GM18907 (cell line): ENCODE measurements around the gene AANAT.

ENCODE experiments used
- ATAC-seq: cut with Tn5 transposase; IDR thresholded peaks from one replicate; pipeline ENCODE4 v1.9.1; 2021; ENCODE audit warnings: mild to moderate bottlenecking, moderate library complexity; ENCODE audit not compliant: unreplicated experiment

The AANAT gene

DNA sequence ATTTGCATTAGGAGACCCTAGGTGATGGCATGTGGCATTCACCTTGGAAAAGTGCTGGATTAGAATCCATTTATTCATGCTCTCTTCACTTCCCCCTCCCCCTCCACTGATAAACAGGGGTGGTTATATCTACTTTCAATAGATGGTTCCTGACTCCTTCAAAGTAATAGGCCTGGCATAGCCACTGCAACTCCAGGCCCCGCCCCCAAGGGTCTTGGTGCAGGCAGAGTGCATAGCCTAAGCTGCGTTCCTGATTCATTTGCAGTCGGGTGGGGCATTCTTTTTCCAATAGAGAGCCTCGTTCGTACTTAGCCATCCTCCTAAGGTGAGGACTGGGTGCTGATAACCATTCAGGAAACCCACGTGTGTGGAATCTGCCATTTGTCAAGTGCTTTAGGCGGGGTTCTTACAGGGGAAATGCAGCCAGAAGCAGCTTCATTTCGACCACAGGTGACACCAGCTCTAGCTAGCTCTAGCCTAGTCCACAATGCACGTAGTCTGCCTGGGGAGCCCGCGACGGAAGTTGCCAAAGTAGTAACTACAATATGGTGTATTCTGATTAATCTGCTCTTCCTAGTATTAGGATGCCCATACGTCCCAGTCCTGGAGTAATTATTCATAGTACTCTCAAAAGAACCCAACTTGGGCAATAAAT lies 25.6 kb upstream of the AANAT start:
- no peak for ATAC-seq

DNA sequence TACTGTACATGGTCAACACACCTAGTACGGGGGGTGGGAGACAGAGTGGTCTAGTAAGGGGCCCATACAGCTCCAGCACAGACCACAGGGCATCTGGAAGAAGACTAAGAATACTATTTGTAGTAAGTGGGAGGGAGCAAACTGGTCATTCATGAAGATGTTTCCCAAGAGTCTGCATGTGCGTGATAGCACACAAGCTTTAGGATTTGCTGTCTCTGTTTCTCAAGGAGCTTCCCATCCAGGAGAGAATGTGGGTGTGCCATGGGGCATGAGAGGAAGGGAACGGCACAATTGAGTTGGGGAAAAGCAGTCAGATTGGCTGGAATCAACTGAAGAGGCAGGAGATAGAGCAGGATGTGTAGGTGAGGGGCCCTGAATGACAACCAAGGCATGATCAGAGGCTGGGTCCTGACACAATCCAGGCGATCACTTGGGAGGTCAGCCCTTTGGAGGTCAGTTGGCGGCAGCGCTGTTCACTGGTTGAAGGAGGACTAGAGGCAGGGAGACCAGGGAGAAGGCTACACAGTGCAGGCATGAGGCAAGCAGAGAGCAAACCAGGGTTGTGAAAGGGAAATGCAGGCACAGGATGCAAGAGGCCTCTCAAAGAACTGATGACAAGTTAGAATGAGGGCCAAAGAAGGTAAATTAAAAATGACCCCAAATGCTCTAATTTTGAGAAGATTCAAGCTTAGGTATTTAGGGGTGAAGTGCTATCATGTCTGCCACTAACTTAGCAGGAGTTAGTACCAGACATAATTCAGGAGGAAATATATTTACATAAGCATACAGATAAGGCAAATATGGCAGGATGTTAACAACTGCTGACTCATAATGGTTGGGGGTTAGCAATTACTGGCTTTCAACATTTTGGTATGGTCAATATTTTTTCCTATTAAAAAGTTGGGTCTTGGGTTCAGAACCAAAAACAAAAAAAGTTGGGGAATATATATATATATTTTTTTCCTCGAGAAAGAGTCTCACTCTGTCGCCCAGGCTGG lies 24.8 kb upstream of the AANAT start:
- no peak for ATAC-seq

- ATAC-seq, result no peak
Measured at GRCh38 chr17:76444518-76445311, 22.7 kb upstream of the AANAT start.

- ATAC-seq, result no peak
Measured at GRCh38 chr17:76445697-76446448, 21.5 kb upstream of the AANAT start.

DNA sequence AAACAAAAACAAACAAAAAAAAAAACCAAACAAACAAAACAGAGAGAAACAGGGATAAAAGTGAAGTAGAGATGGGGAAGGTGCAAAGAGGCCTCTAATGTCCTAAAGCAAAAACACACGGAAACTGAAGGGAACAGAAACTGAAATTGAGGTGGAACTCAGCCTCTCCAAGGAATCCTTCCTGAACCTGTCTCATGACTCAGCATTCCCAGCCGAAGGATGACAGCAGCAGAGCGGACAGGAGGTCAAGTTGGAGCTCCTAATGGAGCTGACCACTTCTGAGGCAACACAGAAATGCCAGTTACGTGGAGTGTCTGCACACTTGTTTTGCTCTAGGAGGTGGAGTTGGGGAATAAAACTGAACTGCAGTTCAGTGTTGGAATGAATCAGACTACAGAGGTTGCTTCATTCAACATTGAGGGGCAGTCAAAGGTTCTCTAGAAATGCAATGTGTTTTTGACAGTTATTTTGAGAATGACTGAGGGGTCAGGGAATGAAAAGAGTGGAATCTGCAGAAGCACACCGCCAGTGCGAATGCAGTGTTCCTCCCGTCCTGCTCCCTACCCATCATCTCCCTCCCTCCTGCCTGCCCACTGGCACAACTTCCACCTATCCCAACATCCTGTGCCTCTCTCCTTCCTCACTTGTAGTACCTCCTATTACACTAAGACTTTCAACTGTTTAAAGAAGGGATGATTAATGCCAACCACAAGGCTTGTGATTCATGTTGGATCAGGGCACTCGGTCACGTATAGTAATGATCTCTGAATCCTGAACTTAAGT lies 20.8 kb upstream of the AANAT start:
- no peak for ATAC-seq

DNA sequence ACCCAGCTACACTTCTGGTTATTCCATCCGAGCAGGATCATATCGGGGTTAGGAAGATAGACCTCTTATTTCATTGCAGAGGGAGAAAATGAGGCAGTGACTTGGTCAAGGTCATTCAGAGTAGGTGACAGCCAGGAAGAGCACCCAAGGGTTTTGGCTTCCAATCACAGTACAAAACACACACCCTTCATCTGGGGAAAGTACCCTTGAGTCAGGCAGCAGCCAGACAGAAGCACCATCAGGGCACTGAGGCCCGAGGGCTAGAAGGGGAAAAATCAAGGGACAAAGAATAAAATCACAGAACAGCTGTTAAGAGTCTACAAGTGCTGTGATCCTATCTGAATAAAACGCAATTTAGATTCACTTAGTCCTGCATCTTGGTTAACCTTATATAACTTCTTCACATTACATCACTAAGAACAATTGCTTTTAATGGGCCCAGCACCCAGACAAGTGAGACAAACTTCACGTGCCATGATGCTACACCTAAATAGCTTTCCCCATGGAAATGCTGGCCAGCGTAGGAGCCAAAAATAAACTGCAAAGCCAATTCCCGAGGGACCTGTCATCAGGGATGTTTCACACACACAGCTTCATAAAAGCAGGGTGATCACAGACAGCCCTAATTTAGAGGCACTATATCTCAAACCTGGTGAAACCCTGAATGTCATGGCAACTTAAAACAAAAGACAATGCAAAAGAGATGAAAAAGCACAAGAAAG lies 19.3 kb upstream of the AANAT start:
- no peak for ATAC-seq

- no peak for ATAC-seq
Measured at GRCh38 chr17:76449126-76449525, 18.3 kb upstream of the AANAT start.

DNA sequence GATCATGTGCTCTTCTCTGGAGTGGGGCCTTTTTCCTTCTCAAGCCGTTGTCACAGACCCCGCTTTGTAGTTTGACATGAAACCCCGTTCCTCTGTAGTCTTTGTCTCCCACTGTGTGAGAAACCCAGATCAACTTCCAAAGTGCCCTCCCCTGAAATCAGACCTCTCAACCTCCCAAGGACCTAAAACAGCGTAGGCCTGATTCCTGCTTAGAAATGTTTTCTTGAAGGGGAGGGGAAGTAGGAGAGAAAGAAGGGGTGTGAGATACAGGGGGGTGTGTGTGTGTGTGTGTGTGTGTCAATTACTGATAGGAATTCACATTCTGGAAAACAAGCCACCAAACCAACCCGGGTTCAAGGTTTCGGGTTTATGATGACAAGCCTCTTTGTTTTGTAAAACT lies 15.9 kb upstream of the AANAT start:
- no peak for ATAC-seq

- ATAC-seq, result no peak
Measured at GRCh38 chr17:76452127-76452659, 15.2 kb upstream of the AANAT start.

DNA sequence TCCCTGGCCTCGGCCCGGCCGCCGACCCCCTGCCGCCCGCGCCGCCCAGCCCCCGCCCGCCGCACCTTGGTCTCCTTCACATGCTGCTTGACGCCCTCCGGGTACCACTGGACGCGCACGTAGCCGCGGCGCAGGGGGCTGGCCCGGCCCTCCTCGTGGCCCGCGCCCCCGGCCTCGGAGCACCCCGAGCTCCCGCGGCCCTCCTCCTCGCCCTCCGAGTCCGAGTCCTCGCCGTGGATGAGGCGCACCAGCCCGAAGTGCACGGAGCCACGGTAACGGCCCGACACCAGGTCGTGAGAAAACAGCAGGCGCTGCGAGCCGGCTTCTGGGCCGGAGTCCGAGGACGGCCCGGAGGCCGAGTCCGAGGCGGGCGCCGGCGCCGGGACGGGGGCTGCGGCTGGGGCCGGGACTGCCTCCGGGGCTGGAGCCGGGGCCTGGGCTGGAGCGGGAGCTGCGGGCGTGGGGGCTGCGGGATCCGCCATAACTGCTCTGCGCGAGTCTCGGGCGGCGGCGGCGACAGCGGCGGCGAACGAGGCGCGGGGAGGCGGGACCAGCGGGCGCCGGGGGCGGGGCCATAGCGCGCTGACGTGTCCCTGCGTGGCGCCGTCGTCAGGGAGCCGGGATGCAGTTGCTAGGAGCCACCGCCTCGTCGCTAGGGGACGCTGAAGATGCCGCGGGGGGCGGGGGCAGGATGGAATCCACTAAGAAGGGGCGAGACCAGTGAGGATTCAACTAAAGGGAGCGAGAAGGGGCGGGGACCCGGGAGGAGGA lies 14.6 kb upstream of the AANAT start, which contains the start of gene UBE2O:
UBE2O (minus strand) TSS at position 493 of the 771 bp plus-strand sequence; CDS start at position 482, 11 bp downstream.
- peak; percentile 90 for ATAC-seq

DNA sequence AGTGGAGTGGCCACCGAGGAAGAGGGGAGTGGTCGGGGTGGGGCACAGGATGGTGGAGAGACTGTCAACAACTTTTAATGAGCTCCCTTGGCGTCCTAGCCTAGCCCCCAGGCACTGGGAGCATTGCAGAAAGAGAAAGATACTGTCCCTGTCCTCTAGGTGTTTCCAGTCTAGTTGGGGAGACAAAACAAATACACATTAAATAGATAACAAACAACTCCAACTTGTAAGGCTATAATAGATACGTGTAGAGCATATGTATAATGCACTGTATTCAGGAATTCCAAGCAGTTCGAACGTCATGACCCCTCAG lies 14.0 kb upstream of the AANAT start:
- no peak for ATAC-seq

- no peak for ATAC-seq
Measured at GRCh38 chr17:76458580-76459490, 8.6 kb upstream of the AANAT start.

DNA sequence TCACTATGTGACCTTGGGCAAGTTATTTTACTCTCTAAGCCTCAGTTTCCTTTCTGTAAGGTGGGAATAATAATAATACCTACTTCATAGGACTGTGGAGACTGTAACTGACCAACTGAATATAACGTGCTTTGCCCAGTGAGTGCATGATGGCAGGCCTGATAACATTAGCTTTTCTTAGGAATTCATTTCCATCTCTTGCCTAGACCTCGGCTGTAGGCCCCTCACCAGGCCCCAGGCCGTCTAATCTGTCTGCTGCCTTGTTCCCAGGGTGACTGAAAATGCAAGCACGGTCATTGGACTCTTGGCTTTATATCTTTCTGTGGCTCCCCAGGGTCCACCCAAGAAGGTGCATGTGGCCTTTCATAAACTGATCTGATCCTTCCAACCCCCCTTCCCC lies 7.7 kb upstream of the AANAT start:
- no peak for ATAC-seq

DNA sequence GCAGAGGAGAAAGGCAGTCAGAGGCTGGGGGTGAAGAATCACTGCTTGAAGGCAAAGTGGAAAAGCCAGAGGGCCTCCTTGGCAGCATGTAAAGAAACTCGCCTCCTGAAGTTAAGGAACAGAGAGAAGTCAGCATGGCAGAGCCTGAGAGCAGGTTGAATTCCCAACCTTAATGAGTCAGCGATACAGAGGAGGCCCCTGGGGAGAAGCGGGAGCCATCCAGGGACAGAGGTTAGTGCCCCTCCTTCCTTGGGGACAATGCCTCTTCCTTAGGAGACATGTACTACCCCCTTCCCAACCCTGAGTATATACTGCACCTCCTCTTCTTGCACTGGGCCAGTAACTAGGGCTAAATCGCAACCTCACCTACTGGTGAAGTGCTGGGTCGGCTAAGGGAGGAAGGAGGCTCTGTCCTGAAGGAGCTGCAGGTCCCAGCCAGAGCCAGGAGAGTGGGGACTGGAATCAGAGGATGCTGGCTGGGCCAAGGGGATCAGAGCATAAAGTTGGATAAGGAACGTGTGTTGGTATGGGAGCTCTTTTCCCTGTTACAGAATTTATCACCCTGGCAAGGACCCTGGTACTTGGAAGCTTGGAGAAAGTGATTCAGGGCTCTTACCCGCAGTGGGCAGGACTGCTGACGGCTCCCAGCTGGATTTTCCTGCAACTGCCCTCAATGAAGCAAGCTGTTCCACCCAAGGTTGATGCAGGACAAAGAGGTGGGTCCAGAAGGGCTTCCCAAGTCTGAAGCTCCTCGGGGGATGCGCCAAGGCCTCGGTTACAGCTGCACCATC lies 5.4 kb upstream of the AANAT start:
- ATAC-seq, result no peak

GRCh38 chr17:76462556-76463290 lies 4.7 kb upstream of the AANAT start:
- ATAC-seq, result no peak

DNA sequence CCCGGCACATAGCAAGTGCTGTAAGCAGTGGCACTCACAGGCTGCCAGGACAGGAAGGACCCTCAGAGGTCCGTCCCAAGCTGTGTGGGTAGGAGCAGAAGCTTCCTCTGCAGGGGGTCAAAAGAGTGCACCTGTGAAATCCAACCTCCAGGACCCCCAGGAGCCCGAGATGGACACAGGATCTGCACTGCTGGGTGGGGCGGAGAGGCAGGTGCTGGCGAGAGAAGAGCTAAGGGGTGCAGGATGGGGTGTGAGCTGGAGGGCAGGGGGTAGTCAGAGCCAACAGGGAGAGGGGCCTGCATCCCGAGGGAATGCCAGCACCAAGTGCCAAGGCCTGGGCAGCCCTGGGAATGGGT lies 650 bp upstream of the AANAT start:
- no peak for ATAC-seq
